Lower leg skin (tissue), 3 donors: ENCODE measurements around the gene NUCKS1.

Experiments
- CTCF ChIP-seq, 3 donors: fragments of 450-650 bp; IDR thresholded peaks; one replicate each; pipeline ENCODE4 v1.5.1; 2016; ENCODE audit warnings: antibody characterized with exemption in 3 of 3, mild to moderate bottlenecking in 3 of 3, moderate library complexity in 2 of 3
- POLR2A ChIP-seq, 2 donors: fragments of 450-650 bp; IDR thresholded peaks; one replicate each; pipeline ENCODE4 v1.6.1; 2016 to 2017; ENCODE audit warnings: antibody characterized with exemption in 2 of 2, mild to moderate bottlenecking in 1 of 2, moderate library complexity in 1 of 2

- no peak for TF ChIP-seq CTCF (IDR thresholded peaks at IDR 0.05)
- no peak for TF ChIP-seq POLR2A (IDR thresholded peaks at IDR 0.05)
These were observed 4.9 kb upstream of the NUCKS1 start for GRCh38 chr1:205754857-205755256.
